Measurements from ENCODE around the gene RASSF4. TPM values are rescaled to one million over a fixed set of nuclear protein-coding genes. Genes with fewer than 3 reads are reported as not detected.

RASSF4 gene
- total and polyA plus RNA-seq, 9 of the 15 experiments (the other 6 are each of a cell fraction or from before 2014, with no cell fraction given) = 0.01 to 0.62 (median 0.11) TPM; not detected in 3

DNA sequence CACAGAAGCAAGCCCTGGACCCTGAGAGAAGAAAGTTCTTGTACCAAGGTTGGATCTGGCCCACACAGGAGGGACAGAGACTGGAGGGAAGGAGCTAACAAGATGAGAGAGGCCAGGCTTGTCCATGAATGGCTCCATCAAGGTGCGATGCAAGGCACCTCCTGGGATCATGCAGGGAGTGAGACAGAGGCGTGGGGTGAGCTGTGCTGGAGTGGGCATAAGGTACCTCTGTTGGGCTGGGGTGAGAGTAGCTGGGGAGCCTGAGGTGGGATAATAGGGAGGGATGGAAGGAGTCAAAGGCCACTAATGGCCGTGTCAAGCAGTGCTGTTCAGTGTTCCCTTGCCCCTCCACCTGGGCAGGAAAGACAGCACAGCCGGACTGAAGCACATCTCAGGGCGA lies 38.5 kb upstream of the RASSF4 start (continued):
- TF ChIP-seq, protein P1, sequence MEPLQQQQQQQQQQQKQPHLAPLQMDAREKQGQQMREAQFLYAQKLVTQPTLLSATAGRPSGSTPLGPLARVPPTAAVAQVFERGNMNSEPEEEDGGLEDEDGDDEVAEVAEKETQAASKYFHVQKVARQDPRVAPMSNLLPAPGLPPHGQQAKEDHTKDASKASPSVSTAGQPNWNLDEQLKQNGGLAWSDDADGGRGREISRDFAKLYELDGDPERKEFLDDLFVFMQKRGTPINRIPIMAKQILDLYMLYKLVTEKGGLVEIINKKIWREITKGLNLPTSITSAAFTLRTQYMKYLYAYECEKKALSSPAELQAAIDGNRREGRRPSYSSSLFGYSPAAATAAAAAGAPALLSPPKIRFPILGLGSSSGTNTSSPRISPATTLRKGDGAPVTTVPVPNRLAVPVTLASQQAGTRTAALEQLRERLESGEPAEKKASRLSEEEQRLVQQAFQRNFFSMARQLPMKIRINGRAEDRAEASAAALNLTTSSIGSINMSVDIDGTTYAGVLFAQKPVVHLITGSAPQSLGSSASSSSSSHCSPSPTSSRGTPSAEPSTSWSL (CRISPR knock-in tag; IDR thresholded peaks at IDR 0.05; ENCODE audit: borderline replicate concordance) = no peak
- TF ChIP-seq RFX7 (CRISPR knock-in tag; IDR thresholded peaks at IDR 0.05) = no peak

DNA sequence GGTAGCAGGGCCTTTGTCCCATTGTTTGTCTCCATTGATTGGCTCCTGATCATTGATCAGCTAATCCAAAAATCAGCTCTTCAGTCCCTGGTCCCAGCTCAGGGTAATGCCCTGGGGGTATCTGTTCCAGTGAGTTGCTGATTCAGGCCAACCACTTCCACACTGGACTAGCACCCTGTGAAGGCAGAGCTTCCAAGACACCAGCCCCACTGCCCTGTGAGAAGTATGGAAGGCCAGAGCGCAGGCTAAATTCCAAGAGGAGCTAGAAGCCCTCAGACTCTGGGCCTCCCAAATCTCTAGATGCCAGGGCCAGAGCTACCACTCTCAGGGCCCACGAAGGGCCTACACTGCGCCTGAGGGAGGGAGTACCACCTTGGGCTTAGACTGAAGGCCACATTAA lies 38.1 kb upstream of the RASSF4 start:
- H4K20me1 ChIP-seq (replicated peaks; ENCODE audit: control insufficient read depth, insufficient read depth, low read length) = no peaks in the 10 kb centered on the region
- H3K4me1 ChIP-seq (replicated peaks in 1 of 2; ENCODE audit: control insufficient read depth in 2 of 2, insufficient read depth in 2 of 2, low read length in 2 of 2) = peaks cover 0 to 5% of the 10 kb centered on the region in 2 experiments; a peak in 1 of 5 replicates
- H3K9me1 ChIP-seq (ENCODE audit: control insufficient read depth, insufficient read depth, low read length) = no peaks in the 10 kb centered on the region
- no TSS peak for BruUV-seq (replicated peaks)
- no peaks in the 10 kb centered on the region for H3K79me2 ChIP-seq (ENCODE audit: control insufficient read depth, insufficient read depth, low read length)
- in situ Hi-C loops (cut with MboI) (no loop called here), intact Hi-C loops (cut with micrococcal nuclease) (no loop called here)
- no peak for ATAC-seq
- DNase-seq (ENCODE audit: extremely low read depth in 1 of 4, low spot score in 3 of 4) = no peak
- peaks cover 0 to 42% of the 10 kb centered on the region in 2 experiments; a peak in 3 of 5 replicates for H3K27me3 ChIP-seq (ENCODE audit: control insufficient read depth in 2 of 2, insufficient read depth in 2 of 2, low read length in 2 of 2)
- WGBS (ENCODE audit: insufficient coverage, low coverage, missing lambda C conversion rate) = 6% methylated on average over 3 of the region's 3 CpGs
- FAIRE-seq = no peak
- no peak overlapping the region for H3K4me2 ChIP-seq (ENCODE audit: insufficient read depth, low read length)
- no peak overlapping the region for H3K27ac ChIP-seq (ENCODE audit: extremely low read depth, low read depth, low read length)
- no peak overlapping the region for H2AFZ ChIP-seq (ENCODE audit: low read depth, low read length)
- no peak overlapping the region for H3K4me3 ChIP-seq
- no peak overlapping the region for H3K9ac ChIP-seq (ENCODE audit: insufficient read depth in 1 of 2, low read depth in 2 of 2, low read length in 2 of 2)
- no peaks in the 10 kb centered on the region for H3K36me3 ChIP-seq (ENCODE audit: control insufficient read depth, insufficient read depth, low read length)
- no peaks in the 10 kb centered on the region for H3K9me3 ChIP-seq (replicated peaks; ENCODE audit: control insufficient read depth, insufficient read depth, low read depth, low read length)
- POLR2A ChIA-PET = no interaction called here
- CTCF ChIA-PET (ENCODE audit: low intra/inter-chr PET ratio) = no interaction called here
- TF ChIP-seq ZNF79 (CRISPR knock-in tag; IDR thresholded peaks at IDR 0.05; ENCODE audit: low read depth) = no peak
- TF ChIP-seq ZNF77 (CRISPR knock-in tag; IDR thresholded peaks at IDR 0.05) = no peak
- TF ChIP-seq, protein P2, sequence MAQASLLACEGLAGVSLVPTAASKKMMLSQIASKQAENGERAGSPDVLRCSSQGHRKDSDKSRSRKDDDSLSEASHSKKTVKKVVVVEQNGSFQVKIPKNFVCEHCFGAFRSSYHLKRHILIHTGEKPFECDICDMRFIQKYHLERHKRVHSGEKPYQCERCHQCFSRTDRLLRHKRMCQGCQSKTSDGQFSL (CRISPR knock-in tag; IDR thresholded peaks at IDR 0.05) = no peak
- TF ChIP-seq, protein P2 (tag; IDR thresholded peaks at IDR 0.05) = no peak
- TF ChIP-seq STAG1 (CRISPR knock-in tag; IDR thresholded peaks at IDR 0.05; ENCODE audit: borderline replicate concordance) = no peak
- no peak for TF ChIP-seq POLR2AphosphoS2 (IDR thresholded peaks at IDR 0.05; ENCODE audit: low read length)
- TF ChIP-seq, protein P3, sequence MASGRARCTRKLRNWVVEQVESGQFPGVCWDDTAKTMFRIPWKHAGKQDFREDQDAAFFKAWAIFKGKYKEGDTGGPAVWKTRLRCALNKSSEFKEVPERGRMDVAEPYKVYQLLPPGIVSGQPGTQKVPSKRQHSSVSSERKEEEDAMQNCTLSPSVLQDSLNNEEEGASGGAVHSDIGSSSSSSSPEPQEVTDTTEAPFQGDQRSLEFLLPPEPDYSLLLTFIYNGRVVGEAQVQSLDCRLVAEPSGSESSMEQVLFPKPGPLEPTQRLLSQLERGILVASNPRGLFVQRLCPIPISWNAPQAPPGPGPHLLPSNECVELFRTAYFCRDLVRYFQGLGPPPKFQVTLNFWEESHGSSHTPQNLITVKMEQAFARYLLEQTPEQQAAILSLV (tag; IDR thresholded peaks at IDR 0.05) = no peak
- TF ChIP-seq NFXL1 (CRISPR knock-in tag; IDR thresholded peaks at IDR 0.05) = no peak
- TF ChIP-seq, protein P4, sequence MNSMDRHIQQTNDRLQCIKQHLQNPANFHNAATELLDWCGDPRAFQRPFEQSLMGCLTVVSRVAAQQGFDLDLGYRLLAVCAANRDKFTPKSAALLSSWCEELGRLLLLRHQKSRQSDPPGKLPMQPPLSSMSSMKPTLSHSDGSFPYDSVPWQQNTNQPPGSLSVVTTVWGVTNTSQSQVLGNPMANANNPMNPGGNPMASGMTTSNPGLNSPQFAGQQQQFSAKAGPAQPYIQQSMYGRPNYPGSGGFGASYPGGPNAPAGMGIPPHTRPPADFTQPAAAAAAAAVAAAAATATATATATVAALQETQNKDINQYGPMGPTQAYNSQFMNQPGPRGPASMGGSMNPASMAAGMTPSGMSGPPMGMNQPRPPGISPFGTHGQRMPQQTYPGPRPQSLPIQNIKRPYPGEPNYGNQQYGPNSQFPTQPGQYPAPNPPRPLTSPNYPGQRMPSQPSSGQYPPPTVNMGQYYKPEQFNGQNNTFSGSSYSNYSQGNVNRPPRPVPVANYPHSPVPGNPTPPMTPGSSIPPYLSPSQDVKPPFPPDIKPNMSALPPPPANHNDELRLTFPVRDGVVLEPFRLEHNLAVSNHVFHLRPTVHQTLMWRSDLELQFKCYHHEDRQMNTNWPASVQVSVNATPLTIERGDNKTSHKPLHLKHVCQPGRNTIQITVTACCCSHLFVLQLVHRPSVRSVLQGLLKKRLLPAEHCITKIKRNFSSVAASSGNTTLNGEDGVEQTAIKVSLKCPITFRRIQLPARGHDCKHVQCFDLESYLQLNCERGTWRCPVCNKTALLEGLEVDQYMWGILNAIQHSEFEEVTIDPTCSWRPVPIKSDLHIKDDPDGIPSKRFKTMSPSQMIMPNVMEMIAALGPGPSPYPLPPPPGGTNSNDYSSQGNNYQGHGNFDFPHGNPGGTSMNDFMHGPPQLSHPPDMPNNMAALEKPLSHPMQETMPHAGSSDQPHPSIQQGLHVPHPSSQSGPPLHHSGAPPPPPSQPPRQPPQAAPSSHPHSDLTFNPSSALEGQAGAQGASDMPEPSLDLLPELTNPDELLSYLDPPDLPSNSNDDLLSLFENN (IDR thresholded peaks at IDR 0.05; ENCODE audit: low read depth in 2 of 2, low read length in 2 of 2) = no peak
- no peak for TF ChIP-seq PRPF4 (IDR thresholded peaks at IDR 0.05; ENCODE audit: insufficient read depth, low read depth, low read length, poor library complexity, severe bottlenecking)
- TF ChIP-seq CREM (IDR thresholded peaks at IDR 0.05; ENCODE audit: low read depth) = no peak
